ENCODE results near the gene FRRS1L. TPM values are rescaled to one million over a fixed set of nuclear protein-coding genes. Genes with fewer than 3 reads are reported as not detected.

Gene FRRS1L
- total RNA-seq, 1 donor from 2014 or later = not detected

GRCh38 chr9:109113892-109114609 lies 53.0 kb downstream of the FRRS1L start:
- ChIA-PET POLR2A (no interaction called here), CTCF (no interaction called here)
- H3K27ac Mint-ChIP-seq = no peak overlapping the region
- TF ChIP-seq CTCF (IDR thresholded peaks at IDR 0.05) = no peak
- H3K4me3 Mint-ChIP-seq = no peak overlapping the region
- H3K27me3 Mint-ChIP-seq = no peaks in the 10 kb centered on the region
- intact Hi-C loops (cut with micrococcal nuclease) = loop anchor here (10.0 kb wide), 1 partner anchor 1829 kb away; the partner anchor contains the start of gene RAD23B
- no peaks in the 10 kb centered on the region for H3K9me3 Mint-ChIP-seq
- no peak for ATAC-seq (ENCODE audit: low read depth)
- H3K36me3 Mint-ChIP-seq (ENCODE audit: low read depth) = peaks cover 14% of the 10 kb centered on the region
- peaks cover 74% of the 10 kb centered on the region for H3K4me1 Mint-ChIP-seq
- DNase-seq = no peak

- H3K9me3 Mint-ChIP-seq = no peaks in the 10 kb centered on the region
- TF ChIP-seq CTCF (IDR thresholded peaks at IDR 0.05) = no peak
- H3K4me3 Mint-ChIP-seq = no peak overlapping the region
- H3K36me3 Mint-ChIP-seq (ENCODE audit: low read depth) = peaks cover 9% of the 10 kb centered on the region
- ChIA-PET POLR2A (no interaction called here), CTCF (no interaction called here)
- intact Hi-C loops (cut with micrococcal nuclease) = loop anchor here (10.0 kb wide), 1 partner anchor 1828 kb away; the partner anchor contains the start of gene RAD23B
- DNase-seq (no peak), ATAC-seq (ENCODE audit: low read depth) (no peak)
- no peak overlapping the region for H3K27ac Mint-ChIP-seq
- H3K27me3 Mint-ChIP-seq = no peaks in the 10 kb centered on the region
- peaks cover 74% of the 10 kb centered on the region for H3K4me1 Mint-ChIP-seq
These were observed 53.8 kb downstream of the FRRS1L start for GRCh38 chr9:109113254-109113653.

- peaks cover 7% of the 10 kb centered on the region for H3K36me3 Mint-ChIP-seq (ENCODE audit: low read depth)
- ChIA-PET POLR2A (interaction anchor here (2.1 kb wide), 1 partner anchor 9 kb away, joined by 13 read pairs; the partner anchor contains the start of gene TMEM245), CTCF (no interaction called here)
- no peak overlapping the region for H3K4me3 Mint-ChIP-seq
- TF ChIP-seq CTCF (IDR thresholded peaks at IDR 0.05) = no peak
- peak overlapping the region; percentile 10 for H3K27ac Mint-ChIP-seq
- peaks cover 66% of the 10 kb centered on the region for H3K4me1 Mint-ChIP-seq
- DNase-seq = no peak
- H3K9me3 Mint-ChIP-seq = no peaks in the 10 kb centered on the region
- H3K27me3 Mint-ChIP-seq = no peaks in the 10 kb centered on the region
- peak; percentile 49 for ATAC-seq (ENCODE audit: low read depth)
- intact Hi-C loops (cut with micrococcal nuclease) = loop anchor here (1.0 to 10.0 kb wide), 3 partner anchors 9 to 1826 kb away; partner anchors contain the start of genes RAD23B and TMEM245
These were observed 56.6 kb downstream of the FRRS1L start for GRCh38 chr9:109110329-109111021.

GRCh38 chr9:109109967-109110328 lies 57.1 kb downstream of the FRRS1L start:
- Mint-ChIP-seq H3K36me3 (ENCODE audit: low read depth) (peaks cover 13% of the 10 kb centered on the region), H3K9me3 (peaks cover 1% of the 10 kb centered on the region), H3K4me3 (no peak overlapping the region), H3K4me1 (peaks cover 66% of the 10 kb centered on the region), H3K27ac (peak overlapping the region; percentile 10), H3K27me3 (no peaks in the 10 kb centered on the region)
- no peak for TF ChIP-seq CTCF (IDR thresholded peaks at IDR 0.05)
- CTCF ChIA-PET = no interaction called here
- intact Hi-C loops (cut with micrococcal nuclease) = loop anchor here (1.0 to 10.0 kb wide), 4 partner anchors 9 to 1825 kb away; partner anchors contain the start of genes RAD23B and TMEM245
- ATAC-seq (ENCODE audit: low read depth) = no peak
- POLR2A ChIA-PET = interaction anchor here (2.1 kb wide), 1 partner anchor 10 kb away, joined by 13 read pairs; the partner anchor contains the start of gene TMEM245
- no peak for DNase-seq

GRCh38 chr9:109108318-109108717 lies 58.7 kb downstream of the FRRS1L start:
- TF ChIP-seq CTCF (IDR thresholded peaks at IDR 0.05) = no peak
- Mint-ChIP-seq H3K4me3 (no peak overlapping the region), H3K27me3 (no peaks in the 10 kb centered on the region), H3K9me3 (peaks cover 4% of the 10 kb centered on the region), H3K27ac (peak overlapping the region; percentile 61), H3K4me1 (peaks cover 54% of the 10 kb centered on the region), H3K36me3 (ENCODE audit: low read depth) (peaks cover 23% of the 10 kb centered on the region)
- intact Hi-C loops (cut with micrococcal nuclease) = loop anchor here (10.0 kb wide), 1 partner anchor 356 kb away; no protein-coding TSS in a partner anchor
- no peak for DNase-seq
- peak; percentile 52 for ATAC-seq (ENCODE audit: low read depth)
- ChIA-PET CTCF (no interaction called here), POLR2A (interaction anchor here (2.1 kb wide), 1 partner anchor 11 kb away, joined by 13 read pairs; the partner anchor contains the start of gene TMEM245)

Data from activated B cell treated with CpG ODN at 0.5 μM for 24 hours (primary cell).